Measurements from ENCODE around the gene SMOC1. TPM values are rescaled to one million over a fixed set of nuclear protein-coding genes. Genes with fewer than 3 reads are reported as not detected.
A peak's percentile ranks its signal among the peaks of the same experiment; 100 is the strongest.
"Not testable (repeated sequence)": the region's sequence is repeated elsewhere in the genome, so short reads cannot be mapped to it uniquely, and the experiment has no call there.

The SMOC1 gene
- total RNA-seq, 1 donor from 2014 or later: 5.2 TPM

DNA sequence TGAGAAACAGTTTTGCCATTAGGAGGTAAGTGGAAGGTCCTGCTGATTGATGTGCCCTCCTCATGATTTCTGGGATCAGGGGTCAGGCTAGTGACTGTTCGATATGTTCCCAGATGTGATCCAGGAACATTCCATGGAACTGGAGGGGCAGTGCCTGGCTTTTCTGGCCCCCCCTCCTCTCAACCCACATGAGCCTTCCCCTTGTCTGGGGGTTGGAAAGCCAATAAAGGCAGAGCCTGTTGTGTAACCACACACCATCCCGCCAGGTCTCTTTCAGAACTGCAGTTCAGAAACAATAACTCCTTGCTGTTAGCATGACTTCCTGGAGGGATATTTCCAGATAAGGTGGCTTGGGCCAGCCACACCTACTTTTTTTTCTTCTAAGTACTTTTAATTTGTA, 17.8 kb downstream of the SMOC1 start:
- no peak for DNase-seq (ENCODE audit: low read depth in 2 of 2)

GRCh38 chr14:69900603-69901002, 21.4 kb downstream of the SMOC1 start:
- DNase-seq (ENCODE audit: low read depth in 2 of 2): no peak

DNA sequence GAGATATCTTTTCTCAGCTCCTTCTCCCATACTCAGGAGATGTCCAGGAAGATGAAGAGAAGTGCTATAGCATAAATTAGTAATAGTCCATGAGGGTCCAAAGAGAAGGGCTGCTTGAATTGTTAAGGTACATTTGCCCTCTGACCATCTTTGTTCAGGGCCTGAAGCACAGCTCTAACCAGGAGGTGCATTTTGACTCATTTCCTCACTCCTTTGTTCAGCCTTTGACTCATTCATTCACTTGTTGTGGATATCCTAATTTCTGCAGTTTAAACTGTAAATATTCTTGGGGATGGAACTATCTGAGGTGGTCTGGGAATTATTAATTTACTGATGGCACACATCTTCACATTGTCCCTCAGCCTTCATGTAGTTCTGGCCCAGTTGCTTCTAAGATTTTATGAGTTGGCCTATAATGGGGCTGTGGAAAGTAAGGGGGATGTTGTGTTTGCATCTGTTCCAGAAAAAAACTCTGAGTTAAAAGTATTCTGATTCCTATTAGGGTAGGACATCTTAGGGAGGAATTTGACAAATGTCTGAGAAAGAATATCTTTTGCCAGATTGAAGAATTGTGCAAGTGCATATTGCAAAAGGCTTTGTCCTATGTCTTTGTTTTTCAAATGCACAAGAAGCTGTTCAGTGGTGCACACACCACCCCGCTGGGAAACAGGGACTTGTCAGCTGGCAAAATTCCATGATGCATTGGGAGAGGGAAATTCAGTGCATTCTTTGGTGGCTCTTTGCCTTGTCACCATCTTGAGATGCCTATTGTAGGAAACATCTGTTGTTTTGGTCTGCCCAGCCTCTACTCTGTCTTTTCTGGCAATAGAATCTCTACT, 22.1 kb downstream of the SMOC1 start:
- DNase-seq (ENCODE audit: low read depth in 2 of 2): peak; percentile 8 to 58

GRCh38 chr14:69903046-69903445, 23.8 kb downstream of the SMOC1 start:
- not testable (repeated sequence) for DNase-seq (ENCODE audit: low read depth in 2 of 2)

DNA sequence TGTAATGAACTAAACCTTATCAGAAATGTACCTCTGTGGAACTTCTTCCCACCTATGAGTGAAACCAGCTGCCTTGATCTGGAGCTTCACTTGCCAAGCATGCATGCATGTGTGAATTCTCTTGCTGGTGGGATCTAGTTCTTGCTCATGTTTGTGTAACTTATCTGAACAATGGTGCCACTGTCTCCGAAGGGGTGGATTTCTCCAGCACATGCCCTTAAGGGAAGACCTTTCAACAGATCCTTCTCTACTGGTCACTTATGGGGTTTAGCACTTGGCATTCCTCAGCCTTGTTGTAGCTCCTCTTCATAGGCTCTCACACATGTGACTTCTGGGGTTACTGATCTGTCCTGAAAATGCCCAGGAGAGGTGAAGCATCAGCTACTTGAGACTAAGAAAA, 25.0 kb downstream of the SMOC1 start:
- DNase-seq (ENCODE audit: low read depth in 2 of 2): no peak

DNA sequence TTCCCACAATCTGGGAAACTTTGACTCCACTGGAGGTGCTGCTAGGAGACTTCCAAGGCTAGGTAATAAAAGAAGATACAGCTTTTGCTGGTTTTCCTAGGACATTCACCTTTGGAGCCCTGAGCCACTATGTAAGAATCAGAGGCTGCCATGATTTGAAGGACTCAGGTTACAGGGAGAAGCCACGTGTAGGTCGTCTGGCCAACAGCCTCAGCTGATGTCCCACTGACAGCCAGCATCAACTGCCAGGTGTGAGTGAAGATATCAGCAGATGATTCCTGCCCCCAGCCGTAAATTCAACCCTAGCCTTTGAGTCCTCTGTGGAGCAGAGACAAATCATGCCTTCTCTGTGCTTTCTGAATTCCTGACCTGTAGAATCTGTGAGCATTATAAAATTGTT, 27.0 kb downstream of the SMOC1 start:
- no peak for DNase-seq (ENCODE audit: low read depth in 2 of 2)

GRCh38 chr14:69909826-69910550, 30.8 kb downstream of the SMOC1 start:
- no peak for DNase-seq (ENCODE audit: low read depth in 2 of 2)

DNA sequence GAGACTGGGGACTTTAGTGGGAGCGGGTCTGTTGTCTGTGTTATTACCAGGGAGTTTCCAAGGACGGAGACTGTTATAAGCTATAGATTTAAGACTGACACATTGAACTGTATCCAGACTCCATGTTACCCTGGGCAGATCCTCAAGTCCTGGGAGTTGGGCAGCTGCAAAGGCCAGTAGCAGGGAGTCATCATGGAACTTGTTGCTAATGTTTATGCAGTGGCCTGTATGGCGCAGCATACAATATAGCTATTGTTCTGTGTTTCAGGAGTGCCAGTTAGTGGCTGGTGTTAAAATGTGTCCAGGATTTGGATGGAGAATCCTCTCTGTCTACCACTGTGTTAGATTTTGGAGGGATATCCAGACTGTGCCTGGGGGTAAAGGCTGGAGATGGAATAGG, 31.7 kb downstream of the SMOC1 start:
- no peak for DNase-seq (ENCODE audit: low read depth in 2 of 2)

GRCh38 chr14:69913686-69914085, 34.5 kb downstream of the SMOC1 start:
- DNase-seq (ENCODE audit: low read depth in 2 of 2): no peak

- no peak for DNase-seq (ENCODE audit: low read depth in 2 of 2)
These were observed 37.2 kb downstream of the SMOC1 start for GRCh38 chr14:69916396-69916795.

GRCh38 chr14:69917287-69917686, 38.1 kb downstream of the SMOC1 start:
- DNase-seq (ENCODE audit: low read depth in 2 of 2): no peak

GRCh38 chr14:69919815-69920214, 40.6 kb downstream of the SMOC1 start:
- no peak for DNase-seq (ENCODE audit: low read depth in 2 of 2)

DNA sequence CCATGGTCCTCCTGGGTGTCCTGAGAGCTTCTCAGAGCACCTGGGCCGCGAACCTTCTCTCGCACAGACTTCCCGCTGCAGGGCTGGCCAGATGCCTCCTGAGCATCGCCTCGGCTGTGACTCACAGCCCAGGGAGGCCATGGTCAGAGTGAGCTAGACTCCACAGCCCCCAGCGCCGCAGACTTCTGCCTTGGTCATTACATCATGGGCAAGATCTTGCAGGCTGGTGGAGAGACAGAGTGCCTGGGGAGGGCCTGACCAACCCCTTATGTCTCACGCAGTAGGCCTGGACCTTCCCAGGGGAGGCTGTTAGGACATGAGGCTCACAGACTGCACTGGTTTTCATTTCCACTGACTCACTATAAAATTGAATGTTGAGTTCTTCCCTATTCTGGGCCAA, 41.8 kb downstream of the SMOC1 start:
- DNase-seq (ENCODE audit: low read depth in 2 of 2): peak in 1 of 2 donors; percentile 4

DNA sequence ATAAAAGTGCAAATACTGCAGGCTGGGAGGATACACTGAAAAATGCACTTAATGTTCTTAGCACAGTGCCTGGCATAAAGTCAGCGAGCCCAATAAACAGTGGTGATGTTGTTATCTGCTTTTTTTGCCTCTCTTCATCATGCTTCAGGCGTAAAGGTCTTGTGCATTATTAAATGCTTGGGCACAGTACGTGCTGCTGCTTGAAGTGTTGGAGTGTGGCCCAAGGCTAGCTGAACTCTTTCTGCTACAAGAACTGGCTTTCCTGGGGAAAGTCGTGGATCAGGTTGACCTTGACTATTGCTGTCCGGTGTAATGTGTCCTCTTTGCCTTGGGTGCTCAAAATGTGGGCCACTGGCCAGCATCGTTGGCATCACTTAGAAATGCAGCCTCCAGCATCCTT, 43.0 kb downstream of the SMOC1 start:
- DNase-seq (ENCODE audit: low read depth in 2 of 2): no peak

DNA sequence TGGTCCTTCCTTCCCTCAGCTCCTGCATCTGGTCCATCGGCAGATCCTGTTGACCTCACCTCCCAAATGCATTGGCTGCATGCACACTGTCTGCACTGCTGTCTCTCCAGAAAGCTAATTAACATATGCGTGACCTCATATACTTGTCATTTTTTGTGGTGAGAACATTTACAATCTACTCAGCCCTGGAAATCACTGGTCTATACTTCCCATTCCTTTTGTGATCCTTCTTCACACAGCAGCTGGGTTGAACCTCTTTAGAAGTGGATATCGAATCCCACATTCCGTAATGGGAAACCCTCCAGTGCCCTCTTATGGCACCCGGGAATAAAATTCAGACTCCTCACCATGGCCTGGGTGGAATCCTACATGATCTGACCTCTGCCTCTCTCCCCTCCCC, 45.0 kb downstream of the SMOC1 start:
- DNase-seq (ENCODE audit: low read depth in 2 of 2): no peak

GRCh38 chr14:69928111-69928523, 48.9 kb downstream of the SMOC1 start:
- peak in 1 of 2 donors; percentile 9 for DNase-seq (ENCODE audit: low read depth in 2 of 2)

DNA sequence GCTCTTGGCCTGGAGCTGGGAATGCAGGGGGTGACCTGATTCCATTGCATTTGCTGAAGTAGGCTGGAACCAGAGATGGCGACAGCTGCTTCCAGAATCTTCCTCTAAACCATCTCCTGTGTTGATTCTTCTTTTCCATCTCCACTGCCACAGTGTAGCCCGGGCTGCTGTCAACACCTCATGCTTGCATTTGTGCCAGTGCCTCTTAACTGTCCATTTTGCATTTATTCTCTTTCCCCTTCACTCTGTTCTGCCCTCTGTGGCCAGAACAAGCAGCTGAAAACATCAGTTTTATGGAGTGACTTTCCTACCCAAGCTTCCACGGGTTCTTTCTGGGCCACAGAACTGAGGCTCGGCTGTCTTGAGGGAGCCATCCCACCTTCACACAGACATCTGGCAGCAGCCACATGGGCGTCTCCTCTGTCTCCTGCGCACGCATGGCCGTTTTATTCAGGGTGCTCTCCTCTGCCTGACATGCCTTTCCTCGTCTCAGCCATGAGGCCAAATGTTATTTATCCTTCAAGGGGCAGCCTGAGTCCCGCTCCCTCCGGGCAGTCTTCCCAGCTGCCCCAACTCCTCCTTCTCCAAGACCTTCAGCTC, 51.7 kb downstream of the SMOC1 start:
- DNase-seq (ENCODE audit: low read depth in 2 of 2): no peak

DNA sequence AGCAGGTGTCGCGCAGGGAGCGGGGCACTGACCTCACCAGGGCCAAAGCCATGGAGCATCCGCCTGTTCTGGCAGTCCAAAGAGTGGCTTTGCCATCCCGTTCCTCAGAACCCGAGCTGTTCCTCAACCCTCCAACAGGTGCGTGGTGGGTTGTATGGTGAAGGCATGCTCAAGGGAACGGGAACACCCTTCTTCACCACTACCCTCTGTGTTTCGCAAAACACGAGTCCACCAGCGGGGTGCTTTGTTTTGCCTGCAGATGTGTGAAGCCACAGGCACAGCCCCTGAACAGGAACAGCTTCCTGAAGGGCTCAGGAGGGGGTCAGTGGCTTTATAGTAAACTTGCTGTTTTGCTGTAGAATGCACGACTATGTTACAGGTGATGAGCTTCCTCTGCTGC, 52.7 kb downstream of the SMOC1 start:
- DNase-seq (ENCODE audit: low read depth in 2 of 2): no peak

GRCh38 chr14:69932391-69932790, 53.2 kb downstream of the SMOC1 start:
- no peak for DNase-seq (ENCODE audit: low read depth in 2 of 2)

DNA sequence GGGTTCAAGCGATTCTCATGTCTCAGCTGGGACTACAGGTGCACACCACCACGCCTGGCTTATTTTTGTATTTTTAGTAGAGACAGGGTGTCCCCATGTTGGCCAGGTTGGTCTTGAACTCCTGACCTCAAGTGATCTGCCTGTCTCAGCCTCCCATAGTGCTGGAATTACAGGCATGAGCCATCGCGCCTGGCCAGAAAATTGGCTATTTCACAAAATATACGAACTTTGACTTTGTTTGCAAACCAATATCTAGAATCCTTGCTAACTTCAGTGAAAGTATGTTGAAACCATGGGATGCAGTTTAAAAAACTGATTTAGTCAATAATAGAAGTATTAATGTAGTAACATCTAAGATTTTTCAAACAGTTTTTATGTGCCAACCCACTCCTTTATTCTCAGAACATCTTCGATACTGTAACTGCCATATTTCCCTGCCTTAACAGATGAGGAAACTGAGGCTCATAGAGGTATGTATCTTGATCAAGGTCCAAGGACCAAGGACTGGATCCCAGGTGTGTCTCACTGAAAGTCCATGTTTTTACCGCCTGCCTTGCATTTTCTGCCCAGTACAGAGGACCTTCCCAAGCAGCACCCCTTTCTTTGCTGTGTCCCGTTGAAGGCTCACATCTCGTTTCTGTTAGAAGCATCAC, 54.5 kb downstream of the SMOC1 start:
- no peak for DNase-seq (ENCODE audit: low read depth in 2 of 2)

- DNase-seq (ENCODE audit: low read depth in 2 of 2): no peak
These were observed 58.3 kb downstream of the SMOC1 start for GRCh38 chr14:69937367-69938081.

All from lung microvascular endothelial cell (primary cell).